HEK293 (cell line): ENCODE data around the gene IFT80.

Source experiments
- CTCF ChIA-PET: fragments of 350-600 bp; formaldehyde crosslinking; extraction: SDS; loops from one replicate; lab custom pipeline; 2021; ENCODE audit warnings: antibody characterized with exemption; lab: Yijun Ruan, JAX
- POLR2A ChIA-PET: fragments of 300-600 bp; formaldehyde crosslinking; extraction: SDS; loops from one replicate; lab custom pipeline; 2020; ENCODE audit warnings: antibody characterized with exemption, inconsistent platforms; lab: Yijun Ruan, JAX
- H3K27ac ChIP-seq: fragments of 200-500 bp; sonication (Bioruptor generic); 2 replicates; pipeline ENCODE4 v1.5.1; 2014; ENCODE audit warnings: low read depth, low read length, control low read depth, inconsistent platforms; ENCODE audit errors: extremely low read depth
- H3K36me3 ChIP-seq, 2 experiments: fragments of 200-500 bp in 1 of 2; sonication (Bioruptor generic) in 1 of 2; 1 replicate in 1 of 2; 2 replicates in 1 of 2; pipeline ENCODE4 v1.5.1; 2014 to 2017; ENCODE audit warnings: inconsistent platforms in 2 of 2, low read length in 2 of 2; ENCODE audit not compliant: control insufficient read depth in 2 of 2, insufficient read depth in 1 of 2
- H3K4me1 ChIP-seq: fragments of 200-500 bp; sonication (Bioruptor generic); 2 replicates; pipeline ENCODE4 v1.5.1; 2014; ENCODE audit warnings: mild to moderate bottlenecking, low read length, inconsistent platforms; ENCODE audit not compliant: control insufficient read depth, insufficient read depth
- H3K4me3 ChIP-seq: 2 replicates; pipeline ENCODE4 v1.5.1; 2011; ENCODE audit warnings: low read depth, mild to moderate bottlenecking, control low read depth, low read length, moderate library complexity
- H3K9me3 ChIP-seq: fragments of 200-500 bp; sonication (Bioruptor generic); 2 replicates; pipeline ENCODE4 v1.5.1; 2014; ENCODE audit warnings: low read depth, low read length, inconsistent platforms; ENCODE audit not compliant: control insufficient read depth, insufficient read depth
- EGR2 ChIP-seq: fragments of 450-650 bp; formaldehyde crosslinking; IDR thresholded peaks from 2 replicates; pipeline ENCODE4 v1.5.1; 2016; ENCODE audit warnings: low read depth, missing biosample characterization, missing genetic modification characterization
- PRDM6 ChIP-seq: fragments of 450-650 bp; formaldehyde crosslinking; IDR thresholded peaks from 2 replicates; pipeline ENCODE4 v1.5.1; 2017; ENCODE audit warnings: missing biosample characterization, missing genetic modification characterization
- SCRT2 ChIP-seq: fragments of 450-650 bp; formaldehyde crosslinking; IDR thresholded peaks from 2 replicates; pipeline ENCODE4 v1.5.1; 2016; ENCODE audit warnings: missing biosample characterization, missing genetic modification characterization
- TCF7L2 ChIP-seq: IDR thresholded peaks from 2 replicates; pipeline ENCODE4 v1.6.1; 2011; ENCODE audit warnings: low read depth, mild to moderate bottlenecking, inconsistent platforms, low read length, moderate library complexity, borderline replicate concordance
- TSHZ1 ChIP-seq: fragments of 450-650 bp; formaldehyde crosslinking; IDR thresholded peaks from 2 replicates; pipeline ENCODE4 v1.5.1; 2016; ENCODE audit warnings: missing biosample characterization, missing genetic modification characterization, borderline replicate concordance
- YY2 ChIP-seq: fragments of 450-650 bp; formaldehyde crosslinking; IDR thresholded peaks from 2 replicates; pipeline ENCODE4 v1.5.1; 2016; ENCODE audit warnings: missing biosample characterization, missing genetic modification characterization
- ZBTB20 ChIP-seq: fragments of 450-650 bp; formaldehyde crosslinking; IDR thresholded peaks from 2 replicates; pipeline ENCODE4 v1.5.1; 2016; ENCODE audit warnings: missing biosample characterization, missing genetic modification characterization
- ZEB2 ChIP-seq: fragments of 450-650 bp; formaldehyde crosslinking; IDR thresholded peaks from 2 replicates; pipeline ENCODE4 v1.5.1; 2016; ENCODE audit warnings: missing biosample characterization, missing genetic modification characterization
- ZNF239 ChIP-seq: fragments of 450-650 bp; formaldehyde crosslinking; IDR thresholded peaks from 2 replicates; pipeline ENCODE4 v1.5.1; 2016; ENCODE audit warnings: missing biosample characterization, missing genetic modification characterization
- ZNF266 ChIP-seq: fragments of 450-650 bp; formaldehyde crosslinking; IDR thresholded peaks from 2 replicates; pipeline ENCODE4 v1.5.1; 2016; ENCODE audit warnings: missing biosample characterization, missing genetic modification characterization, low read depth
- ZNF302 ChIP-seq: fragments of 450-650 bp; formaldehyde crosslinking; IDR thresholded peaks from 2 replicates; pipeline ENCODE4 v1.5.1; 2016; ENCODE audit warnings: missing biosample characterization, missing genetic modification characterization, low read depth
- ZNF433 ChIP-seq: fragments of 450-650 bp; formaldehyde crosslinking; IDR thresholded peaks from 2 replicates; pipeline ENCODE4 v1.5.1; 2016; ENCODE audit warnings: missing biosample characterization, missing genetic modification characterization, low read depth
- ZNF449 ChIP-seq: fragments of 450-650 bp; formaldehyde crosslinking; IDR thresholded peaks from 2 replicates; pipeline ENCODE4 v1.5.1; 2017; ENCODE audit warnings: missing biosample characterization, mild to moderate bottlenecking, missing genetic modification characterization, moderate library complexity
- ZNF529 ChIP-seq: fragments of 450-650 bp; formaldehyde crosslinking; IDR thresholded peaks from 2 replicates; pipeline ENCODE4 v1.5.1; 2017; ENCODE audit warnings: missing genetic modification characterization, missing biosample characterization; ENCODE audit not compliant: insufficient replicate concordance
- ZNF549 ChIP-seq: fragments of 450-650 bp; IDR thresholded peaks from 2 replicates; pipeline ENCODE4 v1.5.1; 2018; ENCODE audit warnings: missing biosample characterization, missing genetic modification characterization, mild to moderate bottlenecking, inconsistent platforms, moderate library complexity
- ZNF555 ChIP-seq: fragments of 450-650 bp; formaldehyde crosslinking; conservative IDR thresholded peaks from 2 replicates; pipeline ENCODE4 v1.5.1; 2017; ENCODE audit warnings: missing biosample characterization, mild to moderate bottlenecking, missing genetic modification characterization, inconsistent platforms
- ZNF664 ChIP-seq: fragments of 450-650 bp; formaldehyde crosslinking; IDR thresholded peaks from 2 replicates; pipeline ENCODE4 v1.5.1; 2016; ENCODE audit warnings: missing biosample characterization, missing genetic modification characterization
- ZNF747 ChIP-seq: fragments of 450-650 bp; formaldehyde crosslinking; IDR thresholded peaks from 2 replicates; pipeline ENCODE4 v1.5.1; 2016; ENCODE audit warnings: missing biosample characterization, missing genetic modification characterization
- ZNF76 ChIP-seq: fragments of 450-650 bp; formaldehyde crosslinking; IDR thresholded peaks from 2 replicates; pipeline ENCODE4; 2016; ENCODE audit warnings: low read depth, missing biosample characterization, missing genetic modification characterization, borderline replicate concordance
- ZSCAN5A ChIP-seq: fragments of 450-650 bp; formaldehyde crosslinking; IDR thresholded peaks from 2 replicates; pipeline ENCODE4 v1.5.1; 2016; ENCODE audit warnings: missing biosample characterization, missing genetic modification characterization
- TF ChIP-seq, protein P1 (sequence below): fragments of 450-650 bp; formaldehyde crosslinking; optimal IDR thresholded peaks from 2 replicates; pipeline ENCODE3; 2016; ENCODE audit warnings: missing biosample characterization, mild to moderate bottlenecking, missing genetic modification characterization
- TF ChIP-seq, protein P2 (sequence below): fragments of 450-650 bp; formaldehyde crosslinking; IDR thresholded peaks from 2 replicates; pipeline ENCODE4 v1.5.1; 2016; ENCODE audit warnings: missing biosample characterization, missing genetic modification characterization
- TF ChIP-seq, protein P3 (sequence below): fragments of 450-650 bp; formaldehyde crosslinking; IDR thresholded peaks from 2 replicates; pipeline ENCODE4 v1.5.1; 2016; ENCODE audit warnings: missing biosample characterization, missing genetic modification characterization

IFT80 gene

GRCh38 chr3:160440687-160441086, 41.7 kb upstream of the IFT80 start:
- H3K4me3 ChIP-seq: no peak overlapping the region
- 0 out of 2 replicates have a peak, but pooled peaks cover 2% of the 10 kb centered on the region for H3K4me1 ChIP-seq
- POLR2A ChIA-PET: interaction anchor here (1.4 kb wide), 1 partner anchor 9 kb away, joined by 5 read pairs; the partner anchor contains the start of gene TRIM59
- CTCF ChIA-PET: no interaction called here
- no peak overlapping the region for H3K27ac ChIP-seq
- H3K9me3 ChIP-seq: no peaks in the 10 kb centered on the region
- peaks cover 3 to 44% of the 10 kb centered on the region in 2 experiments for H3K36me3 ChIP-seq
- TF ChIP-seq YY2 (tag by site-specific recombination): no peak
- TF ChIP-seq ZNF449 (tag by site-specific recombination): no peak
- peak; percentile 44; the same call in 1 of the 2 replicates for TF ChIP-seq ZEB2
- TF ChIP-seq, protein P1, sequence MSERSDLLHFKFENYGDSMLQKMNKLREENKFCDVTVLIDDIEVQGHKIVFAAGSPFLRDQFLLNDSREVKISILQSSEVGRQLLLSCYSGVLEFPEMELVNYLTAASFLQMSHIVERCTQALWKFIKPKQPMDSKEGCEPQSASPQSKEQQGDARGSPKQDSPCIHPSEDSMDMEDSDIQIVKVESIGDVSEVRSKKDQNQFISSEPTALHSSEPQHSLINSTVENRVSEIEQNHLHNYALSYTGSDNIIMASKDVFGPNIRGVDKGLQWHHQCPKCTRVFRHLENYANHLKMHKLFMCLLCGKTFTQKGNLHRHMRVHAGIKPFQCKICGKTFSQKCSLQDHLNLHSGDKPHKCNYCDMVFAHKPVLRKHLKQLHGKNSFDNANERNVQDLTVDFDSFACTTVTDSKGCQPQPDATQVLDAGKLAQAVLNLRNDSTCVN: no peak
- TF ChIP-seq ZNF555: no peak
- TF ChIP-seq ZNF266 (tag by site-specific recombination): no peak
- TF ChIP-seq, protein P2, sequence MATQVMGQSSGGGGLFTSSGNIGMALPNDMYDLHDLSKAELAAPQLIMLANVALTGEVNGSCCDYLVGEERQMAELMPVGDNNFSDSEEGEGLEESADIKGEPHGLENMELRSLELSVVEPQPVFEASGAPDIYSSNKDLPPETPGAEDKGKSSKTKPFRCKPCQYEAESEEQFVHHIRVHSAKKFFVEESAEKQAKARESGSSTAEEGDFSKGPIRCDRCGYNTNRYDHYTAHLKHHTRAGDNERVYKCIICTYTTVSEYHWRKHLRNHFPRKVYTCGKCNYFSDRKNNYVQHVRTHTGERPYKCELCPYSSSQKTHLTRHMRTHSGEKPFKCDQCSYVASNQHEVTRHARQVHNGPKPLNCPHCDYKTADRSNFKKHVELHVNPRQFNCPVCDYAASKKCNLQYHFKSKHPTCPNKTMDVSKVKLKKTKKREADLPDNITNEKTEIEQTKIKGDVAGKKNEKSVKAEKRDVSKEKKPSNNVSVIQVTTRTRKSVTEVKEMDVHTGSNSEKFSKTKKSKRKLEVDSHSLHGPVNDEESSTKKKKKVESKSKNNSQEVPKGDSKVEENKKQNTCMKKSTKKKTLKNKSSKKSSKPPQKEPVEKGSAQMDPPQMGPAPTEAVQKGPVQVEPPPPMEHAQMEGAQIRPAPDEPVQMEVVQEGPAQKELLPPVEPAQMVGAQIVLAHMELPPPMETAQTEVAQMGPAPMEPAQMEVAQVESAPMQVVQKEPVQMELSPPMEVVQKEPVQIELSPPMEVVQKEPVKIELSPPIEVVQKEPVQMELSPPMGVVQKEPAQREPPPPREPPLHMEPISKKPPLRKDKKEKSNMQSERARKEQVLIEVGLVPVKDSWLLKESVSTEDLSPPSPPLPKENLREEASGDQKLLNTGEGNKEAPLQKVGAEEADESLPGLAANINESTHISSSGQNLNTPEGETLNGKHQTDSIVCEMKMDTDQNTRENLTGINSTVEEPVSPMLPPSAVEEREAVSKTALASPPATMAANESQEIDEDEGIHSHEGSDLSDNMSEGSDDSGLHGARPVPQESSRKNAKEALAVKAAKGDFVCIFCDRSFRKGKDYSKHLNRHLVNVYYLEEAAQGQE (tag by site-specific recombination): no peak
- no peak for TF ChIP-seq ZNF239 (tag by site-specific recombination)
- TF ChIP-seq ZNF76 (tag by site-specific recombination): no peak
- no peak for TF ChIP-seq ZNF747
- no peak for TF ChIP-seq ZNF529 (tag by site-specific recombination)
- no peak for TF ChIP-seq ZNF433 (tag by site-specific recombination)
- peak; percentile 31; the same call in 1 of the 2 replicates for TF ChIP-seq ZNF664 (tag by site-specific recombination)
- TF ChIP-seq ZNF302 (tag by site-specific recombination): no peak
- TF ChIP-seq ZNF549 (tag by site-specific recombination): no peak
- TF ChIP-seq, protein P3, sequence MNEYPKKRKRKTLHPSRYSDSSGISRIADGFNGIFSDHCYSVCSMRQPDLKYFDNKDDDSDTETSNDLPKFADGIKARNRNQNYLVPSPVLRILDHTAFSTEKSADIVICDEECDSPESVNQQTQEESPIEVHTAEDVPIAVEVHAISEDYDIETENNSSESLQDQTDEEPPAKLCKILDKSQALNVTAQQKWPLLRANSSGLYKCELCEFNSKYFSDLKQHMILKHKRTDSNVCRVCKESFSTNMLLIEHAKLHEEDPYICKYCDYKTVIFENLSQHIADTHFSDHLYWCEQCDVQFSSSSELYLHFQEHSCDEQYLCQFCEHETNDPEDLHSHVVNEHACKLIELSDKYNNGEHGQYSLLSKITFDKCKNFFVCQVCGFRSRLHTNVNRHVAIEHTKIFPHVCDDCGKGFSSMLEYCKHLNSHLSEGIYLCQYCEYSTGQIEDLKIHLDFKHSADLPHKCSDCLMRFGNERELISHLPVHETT (tag by site-specific recombination): peak; percentile 63; the same call in 1 of the 2 replicates
- TF ChIP-seq ZBTB20 (tag by site-specific recombination): no peak
- TF ChIP-seq PRDM6 (tag by site-specific recombination): peak; percentile 100
- no peak for TF ChIP-seq ZSCAN5A (tag by site-specific recombination)
- TF ChIP-seq EGR2 (tag by site-specific recombination): no peak
- peak; percentile 63; the same call in 1 of the 2 replicates for TF ChIP-seq TSHZ1 (tag by site-specific recombination)
- TF ChIP-seq SCRT2: no peak
- no peak for TF ChIP-seq TCF7L2
